ENCODE measurements around the gene REG4.

REG4 gene

DNA sequence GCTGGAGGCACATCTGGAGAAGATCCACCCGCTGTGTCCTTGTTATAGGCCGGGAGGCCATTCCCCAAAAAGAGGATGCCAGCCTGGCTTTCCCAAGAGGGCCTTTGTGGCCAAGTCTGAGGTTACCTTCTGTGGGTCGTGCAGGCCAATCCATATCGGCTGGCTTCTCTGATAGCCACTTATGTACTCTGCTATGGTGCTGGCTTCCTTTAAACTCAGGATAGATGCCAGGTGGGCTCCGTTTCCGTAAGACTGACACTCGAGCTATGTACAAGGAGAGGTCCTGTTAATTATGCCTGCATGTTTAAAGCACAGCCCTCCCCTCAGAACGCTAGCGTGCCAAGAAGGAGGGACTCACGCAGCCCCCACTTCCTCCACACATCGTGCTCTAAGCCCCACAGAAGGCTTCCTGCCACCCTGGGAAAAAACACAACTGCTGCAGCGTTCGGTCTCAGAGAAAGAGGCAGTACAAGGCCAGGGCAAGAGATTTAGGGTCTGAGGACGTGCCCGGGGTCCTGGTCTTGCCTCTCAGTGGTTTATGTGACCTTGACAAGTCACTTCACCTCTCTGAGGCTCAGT is 11.6 kb downstream of the REG4 start:
- H3K4me1 ChIP-seq (ENCODE audit: insufficient read depth, low read length), result no peaks in the 10 kb centered on the region
- H3K9ac ChIP-seq (ENCODE audit: low read depth, low read length), result no peak overlapping the region
- H3K27me3 ChIP-seq (ENCODE audit: insufficient read depth, low read length, poor library complexity), result no peaks in the 10 kb centered on the region
- H3K79me2 ChIP-seq (ENCODE audit: insufficient read depth, low read length), result no peaks in the 10 kb centered on the region
- H2AFZ ChIP-seq (ENCODE audit: low read depth, low read length), result no peak overlapping the region
- no peak for DNase-seq
- no peaks in the 10 kb centered on the region for H3K9me3 ChIP-seq (ENCODE audit: insufficient read depth, low read length, severe bottlenecking)
- ATAC-seq (ENCODE audit: insufficient read depth, low read depth), result 0 out of 3 replicates have a peak, but pooled peaks have one; percentile 42
- H3K4me3 ChIP-seq (ENCODE audit: low read depth in 1 of 2, low read length in 2 of 2), result no peak overlapping the region
- no peak for TF ChIP-seq EZH2 (IDR thresholded peaks at IDR 0.05; ENCODE audit: borderline replicate concordance, low read depth, low read length, severe bottlenecking)
- TF ChIP-seq, protein P1, sequence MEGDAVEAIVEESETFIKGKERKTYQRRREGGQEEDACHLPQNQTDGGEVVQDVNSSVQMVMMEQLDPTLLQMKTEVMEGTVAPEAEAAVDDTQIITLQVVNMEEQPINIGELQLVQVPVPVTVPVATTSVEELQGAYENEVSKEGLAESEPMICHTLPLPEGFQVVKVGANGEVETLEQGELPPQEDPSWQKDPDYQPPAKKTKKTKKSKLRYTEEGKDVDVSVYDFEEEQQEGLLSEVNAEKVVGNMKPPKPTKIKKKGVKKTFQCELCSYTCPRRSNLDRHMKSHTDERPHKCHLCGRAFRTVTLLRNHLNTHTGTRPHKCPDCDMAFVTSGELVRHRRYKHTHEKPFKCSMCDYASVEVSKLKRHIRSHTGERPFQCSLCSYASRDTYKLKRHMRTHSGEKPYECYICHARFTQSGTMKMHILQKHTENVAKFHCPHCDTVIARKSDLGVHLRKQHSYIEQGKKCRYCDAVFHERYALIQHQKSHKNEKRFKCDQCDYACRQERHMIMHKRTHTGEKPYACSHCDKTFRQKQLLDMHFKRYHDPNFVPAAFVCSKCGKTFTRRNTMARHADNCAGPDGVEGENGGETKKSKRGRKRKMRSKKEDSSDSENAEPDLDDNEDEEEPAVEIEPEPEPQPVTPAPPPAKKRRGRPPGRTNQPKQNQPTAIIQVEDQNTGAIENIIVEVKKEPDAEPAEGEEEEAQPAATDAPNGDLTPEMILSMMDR (IDR thresholded peaks at IDR 0.05; ENCODE audit: borderline replicate concordance, extremely low read depth, low read length, poor library complexity, severe bottlenecking), result no peak
- H3K4me2 ChIP-seq (ENCODE audit: insufficient read depth, low read length), result no peak overlapping the region
- no peak overlapping the region for H3K27ac ChIP-seq (ENCODE audit: low read length)
- H4K20me1 ChIP-seq (ENCODE audit: insufficient read depth, low read length), result no peaks in the 10 kb centered on the region
- H3K36me3 ChIP-seq (ENCODE audit: insufficient read depth, low read length), result no peaks in the 10 kb centered on the region

DNA sequence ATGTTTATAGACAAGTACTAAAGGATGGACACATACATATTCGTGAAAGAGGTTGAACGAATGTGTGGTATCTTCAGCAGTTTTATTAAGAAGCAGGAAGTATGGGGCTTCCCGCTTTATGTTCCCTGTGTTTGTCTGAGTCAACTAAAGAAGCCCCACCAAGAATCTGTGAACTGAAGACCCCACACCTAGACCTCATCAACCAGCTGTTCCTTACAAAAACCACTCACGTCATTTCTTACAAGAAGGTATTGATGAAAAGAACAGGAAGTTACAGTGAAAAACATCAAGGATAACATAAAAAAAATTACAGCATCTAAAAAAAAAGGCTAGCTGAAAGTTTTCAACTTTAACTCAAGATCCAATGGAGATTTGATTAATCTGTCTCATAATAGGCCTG is 12.3 kb downstream of the REG4 start:
- DNase-seq (no peak), ATAC-seq (ENCODE audit: insufficient read depth, low read depth) (no peak)
- no peaks in the 10 kb centered on the region for H3K79me2 ChIP-seq (ENCODE audit: insufficient read depth, low read length)
- no peaks in the 10 kb centered on the region for H4K20me1 ChIP-seq (ENCODE audit: insufficient read depth, low read length)
- no peaks in the 10 kb centered on the region for H3K4me1 ChIP-seq (ENCODE audit: insufficient read depth, low read length)
- H2AFZ ChIP-seq (ENCODE audit: low read depth, low read length), result no peak overlapping the region
- no peak overlapping the region for H3K4me3 ChIP-seq (ENCODE audit: low read depth in 1 of 2, low read length in 2 of 2)
- no peaks in the 10 kb centered on the region for H3K27me3 ChIP-seq (ENCODE audit: insufficient read depth, low read length, poor library complexity)
- H3K36me3 ChIP-seq (ENCODE audit: insufficient read depth, low read length), result no peaks in the 10 kb centered on the region
- H3K9ac ChIP-seq (ENCODE audit: low read depth, low read length), result no peak overlapping the region
- no peaks in the 10 kb centered on the region for H3K9me3 ChIP-seq (ENCODE audit: insufficient read depth, low read length, severe bottlenecking)
- no peak for TF ChIP-seq EZH2 (IDR thresholded peaks at IDR 0.05; ENCODE audit: borderline replicate concordance, low read depth, low read length, severe bottlenecking)
- TF ChIP-seq, protein P1 (IDR thresholded peaks at IDR 0.05; ENCODE audit: borderline replicate concordance, extremely low read depth, low read length, poor library complexity, severe bottlenecking), result no peak
- no peak overlapping the region for H3K27ac ChIP-seq (ENCODE audit: low read length)
- no peak overlapping the region for H3K4me2 ChIP-seq (ENCODE audit: insufficient read depth, low read length)

DNA sequence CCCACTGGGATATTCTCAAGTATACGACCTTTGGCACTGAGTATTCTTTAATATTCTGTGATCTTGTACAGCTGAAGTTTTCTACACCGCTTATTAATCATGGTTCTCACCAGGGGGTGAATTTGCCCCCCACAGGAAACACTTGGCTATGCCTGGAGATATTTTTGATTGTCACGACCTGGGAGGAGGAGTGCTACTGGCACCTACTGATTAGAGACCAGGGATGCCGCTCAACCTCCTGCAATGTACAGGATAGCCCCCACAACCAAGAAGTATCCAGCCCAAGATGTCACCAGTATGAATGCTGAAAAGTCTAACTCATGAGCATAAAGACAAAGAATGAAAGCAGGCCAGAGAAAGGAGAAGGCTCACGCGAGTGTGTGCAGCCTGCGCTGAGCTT is 13.7 kb downstream of the REG4 start:
- Histone ChIP-seq H2AFZ (ENCODE audit: low read depth, low read length) (no peak overlapping the region), H3K9ac (ENCODE audit: low read depth, low read length) (no peak overlapping the region), H3K9me3 (ENCODE audit: insufficient read depth, low read length, severe bottlenecking) (no peaks in the 10 kb centered on the region), H3K4me2 (ENCODE audit: insufficient read depth, low read length) (no peak overlapping the region), H3K27me3 (ENCODE audit: insufficient read depth, low read length, poor library complexity) (no peaks in the 10 kb centered on the region), H3K4me3 (ENCODE audit: low read depth in 1 of 2, low read length in 2 of 2) (no peak overlapping the region), H3K79me2 (ENCODE audit: insufficient read depth, low read length) (no peaks in the 10 kb centered on the region), H3K36me3 (ENCODE audit: insufficient read depth, low read length) (no peaks in the 10 kb centered on the region), H4K20me1 (ENCODE audit: insufficient read depth, low read length) (no peaks in the 10 kb centered on the region), H3K27ac (ENCODE audit: low read length) (no peak overlapping the region), H3K4me1 (ENCODE audit: insufficient read depth, low read length) (no peaks in the 10 kb centered on the region)
- ATAC-seq (ENCODE audit: insufficient read depth, low read depth), result no peak
- TF ChIP-seq, protein P1 (IDR thresholded peaks at IDR 0.05; ENCODE audit: borderline replicate concordance, extremely low read depth, low read length, poor library complexity, severe bottlenecking), result no peak
- TF ChIP-seq EZH2 (IDR thresholded peaks at IDR 0.05; ENCODE audit: borderline replicate concordance, low read depth, low read length, severe bottlenecking), result no peak
- DNase-seq, result no peak

Data from DND-41 (cell line).